AG04449 (cell line): ENCODE results near the gene FLNB.

ENCODE experiments used
- CTCF ChIA-PET: fragments of 350-600 bp; formaldehyde crosslinking; extraction: SDS; loops from one replicate; lab custom pipeline; 2021; ENCODE audit warnings: antibody characterized with exemption; lab: Yijun Ruan, JAX
- POLR2A ChIA-PET: fragments of 400-600, 350-600 bp; formaldehyde crosslinking; extraction: SDS; loops from one replicate; lab custom pipeline; 2020; ENCODE audit warnings: antibody characterized with exemption, inconsistent platforms; lab: Yijun Ruan, JAX
- DNase-seq: peaks from one replicate; pipeline ENCODE4 v3.0.0-alpha.2; 2010; ENCODE audit warnings: low read depth, low spot score
- H3K4me3 ChIP-seq: 2 replicates; pipeline ENCODE4 v1.5.1; 2011; ENCODE audit warnings: low read depth, mild to moderate bottlenecking, control low read depth, low read length
- TF ChIP-seq, protein P1 (sequence below): IDR thresholded peaks from one replicate; pipeline ENCODE4 v1.5.1; 2011; ENCODE audit warnings: mild to moderate bottlenecking, moderate library complexity, low read length, control low read depth, inconsistent platforms; ENCODE audit not compliant: insufficient read depth; ENCODE audit errors: missing control alignments

Gene FLNB

DNA sequence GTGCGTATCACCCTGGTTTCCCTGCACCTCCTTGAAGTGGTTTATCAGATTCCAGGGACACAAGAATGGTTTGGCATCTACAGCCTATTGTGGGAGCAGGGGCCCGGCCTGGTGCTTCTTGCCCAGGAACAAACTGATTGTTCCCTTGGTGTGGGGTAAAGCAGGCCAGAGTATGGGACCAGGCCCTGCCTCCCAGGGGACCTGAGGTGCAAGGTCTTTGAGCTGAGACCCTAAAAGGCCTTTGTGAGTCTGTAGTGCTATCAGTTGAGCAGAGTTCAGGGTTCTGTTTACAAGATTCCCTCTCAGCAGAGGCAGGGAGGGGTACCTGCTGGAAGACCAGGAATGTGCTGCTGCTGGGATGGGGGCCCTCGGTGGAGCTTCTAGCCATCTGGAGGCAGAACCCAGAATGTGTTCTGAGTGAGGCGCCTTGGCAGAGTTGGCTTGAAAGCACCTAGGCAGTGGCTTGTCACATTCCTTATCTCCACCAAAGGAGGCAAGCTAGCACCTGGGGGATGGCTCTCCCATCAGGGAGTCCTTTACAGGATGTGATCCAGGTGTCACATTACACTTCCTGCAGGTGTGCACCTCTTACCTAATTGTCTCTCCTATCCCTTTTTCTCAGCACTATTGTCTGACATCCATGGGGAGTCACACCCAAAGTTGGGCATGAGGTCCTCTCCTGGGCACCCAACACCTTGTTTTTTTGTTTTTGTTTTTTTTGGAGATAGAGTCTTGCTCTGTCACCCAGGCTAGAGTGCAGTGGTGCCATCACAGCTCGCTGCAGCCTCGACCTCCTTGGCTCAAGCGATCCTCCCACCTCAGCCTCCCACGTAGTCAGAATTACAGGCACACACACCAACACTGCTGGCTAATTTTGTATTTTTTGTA, 13.1 kb downstream of the FLNB start:
- DNase-seq = no peak
- TF ChIP-seq, protein P1, sequence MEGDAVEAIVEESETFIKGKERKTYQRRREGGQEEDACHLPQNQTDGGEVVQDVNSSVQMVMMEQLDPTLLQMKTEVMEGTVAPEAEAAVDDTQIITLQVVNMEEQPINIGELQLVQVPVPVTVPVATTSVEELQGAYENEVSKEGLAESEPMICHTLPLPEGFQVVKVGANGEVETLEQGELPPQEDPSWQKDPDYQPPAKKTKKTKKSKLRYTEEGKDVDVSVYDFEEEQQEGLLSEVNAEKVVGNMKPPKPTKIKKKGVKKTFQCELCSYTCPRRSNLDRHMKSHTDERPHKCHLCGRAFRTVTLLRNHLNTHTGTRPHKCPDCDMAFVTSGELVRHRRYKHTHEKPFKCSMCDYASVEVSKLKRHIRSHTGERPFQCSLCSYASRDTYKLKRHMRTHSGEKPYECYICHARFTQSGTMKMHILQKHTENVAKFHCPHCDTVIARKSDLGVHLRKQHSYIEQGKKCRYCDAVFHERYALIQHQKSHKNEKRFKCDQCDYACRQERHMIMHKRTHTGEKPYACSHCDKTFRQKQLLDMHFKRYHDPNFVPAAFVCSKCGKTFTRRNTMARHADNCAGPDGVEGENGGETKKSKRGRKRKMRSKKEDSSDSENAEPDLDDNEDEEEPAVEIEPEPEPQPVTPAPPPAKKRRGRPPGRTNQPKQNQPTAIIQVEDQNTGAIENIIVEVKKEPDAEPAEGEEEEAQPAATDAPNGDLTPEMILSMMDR = no peak
- POLR2A ChIA-PET = no interaction called here
- no peak overlapping the region for H3K4me3 ChIP-seq
- CTCF ChIA-PET = interaction anchor here (0.8 to 2.8 kb wide), 5 partner anchors 11 to 624 kb away, joined by 3 to 11 read pairs (median 3); no protein-coding TSS in a partner anchor

DNA sequence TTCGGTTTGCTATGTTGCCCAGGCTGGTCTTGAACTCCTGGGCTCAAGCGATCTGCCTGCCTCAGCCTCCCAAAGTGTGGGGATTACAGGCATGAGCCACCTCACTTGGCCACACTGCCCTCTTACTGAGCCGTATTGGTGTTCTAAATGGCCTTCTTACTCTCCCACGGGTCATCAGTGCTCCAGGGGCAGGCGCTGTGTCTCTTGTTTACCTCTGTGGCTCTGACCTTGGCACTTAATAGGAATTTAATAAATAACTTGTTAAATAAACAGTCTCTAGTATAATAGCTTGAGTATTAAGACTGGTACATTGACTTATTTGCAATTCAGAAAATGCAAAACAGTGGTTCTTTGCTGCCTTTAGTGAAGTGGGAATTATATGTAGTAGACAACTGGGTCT, 13.7 kb downstream of the FLNB start:
- ChIA-PET POLR2A (no interaction called here), CTCF (interaction anchor here (1.2 to 1.3 kb wide), 2 partner anchors 11 to 145 kb away, joined by 3 read pairs; no protein-coding TSS in a partner anchor)
- TF ChIP-seq, protein P1 = no peak
- H3K4me3 ChIP-seq = no peak overlapping the region
- DNase-seq = no peak

DNA sequence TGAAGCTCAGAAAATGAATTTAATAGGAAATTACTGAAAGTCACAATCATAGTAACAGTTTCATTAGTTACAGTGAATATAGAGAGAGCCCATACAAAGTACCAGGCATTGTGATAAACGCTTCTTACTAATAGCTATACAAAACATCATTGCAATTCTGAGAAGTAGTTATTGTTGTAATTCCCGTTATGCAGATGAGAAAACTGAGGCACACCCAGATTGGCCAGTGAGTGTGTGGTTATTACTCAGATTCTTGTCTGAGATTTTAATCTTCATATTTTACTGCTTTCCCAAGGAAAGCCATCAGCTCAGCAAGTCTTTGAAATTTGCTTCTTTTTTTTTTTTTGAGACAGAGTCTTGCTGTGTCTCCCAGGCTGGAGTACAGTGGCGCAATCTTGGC, 14.3 kb downstream of the FLNB start:
- no peak overlapping the region for H3K4me3 ChIP-seq
- POLR2A ChIA-PET = interaction anchor here (0.6 kb wide), 1 partner anchor 20 kb away, joined by 3 read pairs; no protein-coding TSS in a partner anchor

DNA sequence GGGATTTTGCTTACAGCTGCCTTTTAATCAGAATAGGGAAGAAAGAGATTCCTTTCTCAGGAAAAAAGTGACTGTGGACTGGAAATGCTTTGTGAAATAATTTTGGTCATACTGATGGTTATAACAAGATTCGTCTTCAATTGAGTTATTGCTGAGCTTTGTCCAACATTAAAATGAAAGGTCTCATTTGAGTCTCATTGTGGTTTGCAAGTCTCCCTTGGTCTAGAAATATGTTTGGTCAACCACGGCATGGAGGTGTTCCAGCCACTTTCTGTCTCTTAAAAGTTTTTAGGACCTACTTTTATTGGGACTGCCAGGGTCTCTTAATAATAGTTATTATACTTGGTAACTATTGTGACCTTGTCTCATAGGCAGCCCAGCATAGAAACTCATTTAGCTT, 15.3 kb downstream of the FLNB start:
- TF ChIP-seq, protein P1 = no peak
- ChIA-PET CTCF (interaction anchor here (1.1 to 2.7 kb wide), 3 partner anchors 12 to 61 kb away, joined by 3 to 12 read pairs (median 4); no protein-coding TSS in a partner anchor), POLR2A (interaction anchor here (1.1 kb wide), 1 partner anchor 9 kb away, joined by 3 read pairs; no protein-coding TSS in a partner anchor)
- DNase-seq = no peak
- H3K4me3 ChIP-seq = no peak overlapping the region

More for the DNA sequence above, 14.3 kb downstream of the FLNB start:
- DNase-seq = no peak
- CTCF ChIA-PET = interaction anchor here (0.6 to 1.3 kb wide), 3 partner anchors 10 to 145 kb away, joined by 3 read pairs; no protein-coding TSS in a partner anchor
- TF ChIP-seq, protein P1 = no peak

DNA sequence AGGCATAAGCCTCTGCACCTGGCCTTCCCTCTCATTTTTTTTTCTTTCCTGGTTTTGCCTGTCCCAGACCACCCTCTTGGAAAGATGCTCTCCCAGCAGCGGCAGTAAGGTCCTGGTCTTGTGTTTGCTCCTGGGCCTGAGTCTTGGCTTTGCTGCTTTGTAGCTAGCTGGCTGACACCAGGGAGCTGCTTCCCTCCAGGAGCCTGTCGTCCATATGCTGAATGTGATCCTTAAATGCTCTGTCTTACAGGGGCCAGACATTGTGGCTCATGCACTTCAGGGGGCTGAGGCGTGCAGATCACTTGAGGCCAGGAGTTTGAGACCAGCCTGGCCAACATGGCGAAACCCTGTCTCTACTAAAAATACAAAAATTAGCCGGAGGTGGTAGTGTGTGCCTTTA, 17.2 kb downstream of the FLNB start:
- TF ChIP-seq, protein P1 = no peak
- no peak for DNase-seq
- CTCF ChIA-PET = interaction anchor here (0.8 to 2.7 kb wide), 6 partner anchors 10 to 281 kb away, joined by 3 to 12 read pairs (median 3); partner anchors contain the start of genes HTD2 and RPP14
- H3K4me3 ChIP-seq = no peak overlapping the region
- POLR2A ChIA-PET = no interaction called here
